HepG2 (cell line): Measurements from ENCODE around the gene KCNT1. TPM values are rescaled to one million over a fixed set of nuclear protein-coding genes. Genes with fewer than 3 reads are reported as not detected.

ENCODE experiments used
- ATAC-seq: fragments of 200-7000 bp; cut with Tn5 transposase; 3 replicates; pipeline ENCODE4 v1.9.1; 2020; ENCODE audit warnings: mild to moderate bottlenecking, moderate library complexity
- BruUV-seq: library from RNA; stranded (reverse); fragments of 400-500 nt; replicated peaks from 2 replicates; lab custom pipeline; 2021; lab: Mats Ljungman, UMichigan
- CTCF ChIA-PET: fragments of 300-600 bp; formaldehyde crosslinking; extraction: SDS; loops from one replicate; lab custom pipeline; 2021; ENCODE audit warnings: low total read pairs, inconsistent platforms, low intra/inter-chr PET ratio; lab: Yijun Ruan, JAX
- POLR2A ChIA-PET: fragments of 350-600 bp; sonication (Branson Sonifier 250); formaldehyde crosslinking; loops from one replicate; lab custom pipeline; 2020; ENCODE audit warnings: antibody characterized with exemption, inconsistent platforms; lab: Yijun Ruan, JAX
- DNase-seq: peaks from one replicate; pipeline ENCODE4 v3.0.0-alpha.2; 2015; ENCODE audit warnings: low spot score
- FAIRE-seq: peaks from 3 replicates; lab custom pipeline; 2011; peaks lifted over from hg19 to GRCh38; lab: Jason Lieb, UNC
- H2AFZ ChIP-seq: one replicate; pipeline ENCODE4 v1.6.1; 2011; ENCODE audit warnings: low read length, inconsistent platforms
- H3K27ac ChIP-seq: fragments of 300-600 bp; 3 replicates; pipeline ENCODE4 v1.8.0; 2011; ENCODE audit warnings: mixed run types, mild to moderate bottlenecking, mixed read lengths, low read length, inconsistent platforms; ENCODE audit not compliant: insufficient read depth; ENCODE audit errors: extremely low read length
- H3K27me3 ChIP-seq, 2 experiments: fragments of 200-600 bp in 1 of 2; 2 replicates in 1 of 2; 3 replicates in 1 of 2; pipeline versions ENCODE4 v1.6.0 to v1.8.0; 2011; ENCODE audit warnings: low read length in 2 of 2, mild to moderate bottlenecking in 2 of 2, moderate library complexity in 2 of 2, inconsistent platforms in 1 of 2; ENCODE audit not compliant: insufficient read depth in 2 of 2, control insufficient read depth in 1 of 2
- H3K36me3 ChIP-seq, 2 experiments: fragments of 200-600 bp in 1 of 2; replicated peaks in 1 of 2; 2 replicates in 1 of 2; 3 replicates in 1 of 2; pipeline versions ENCODE4 v1.5.1 to v1.8.0; 2011; ENCODE audit warnings: low read length in 2 of 2, inconsistent platforms in 1 of 2; ENCODE audit not compliant: insufficient read depth in 2 of 2, control insufficient read depth in 1 of 2
- H3K4me1 ChIP-seq: 2 replicates; pipeline ENCODE4 v1.5.1; 2012; ENCODE audit warnings: low read length, inconsistent platforms; ENCODE audit not compliant: insufficient read depth
- H3K4me2 ChIP-seq: 2 replicates; pipeline ENCODE4 v1.6.0; 2011; ENCODE audit warnings: low read depth, low read length, inconsistent platforms
- H3K4me3 ChIP-seq, 3 experiments: fragments of 200-600 bp in 1 of 3; sonication (generic), shearing (Covaris generic) in 1 of 3; replicated peaks in 1 of 3; 2 replicates each; pipeline ENCODE4 v1.5.1; 2011 to 2016; ENCODE audit warnings: low read length in 3 of 3, inconsistent platforms in 2 of 3, low read depth in 2 of 3, mild to moderate bottlenecking in 2 of 3, control low read depth in 1 of 3, mixed read lengths in 1 of 3; ENCODE audit not compliant: insufficient read depth in 1 of 3
- H3K79me2 ChIP-seq: one replicate; pipeline ENCODE4 v1.6.1; 2011; ENCODE audit warnings: low read length, inconsistent platforms; ENCODE audit not compliant: insufficient read depth
- H3K9ac ChIP-seq: 2 replicates; pipeline ENCODE4 v1.6.0; 2011; ENCODE audit warnings: mild to moderate bottlenecking, low read depth, low read length, inconsistent platforms; ENCODE audit not compliant: insufficient read depth
- H3K9me3 ChIP-seq: 2 replicates; pipeline ENCODE4 v1.5.1; 2012; ENCODE audit warnings: mild to moderate bottlenecking, low read length
- H4K20me1 ChIP-seq: 2 replicates; pipeline ENCODE4 v1.6.0; 2011; ENCODE audit warnings: inconsistent platforms, mild to moderate bottlenecking, low read length, moderate library complexity; ENCODE audit not compliant: insufficient read depth
- ARNT ChIP-seq: fragments of 450-650 bp; IDR thresholded peaks from 2 replicates; pipeline ENCODE4 v1.6.1; 2017
- DPF2 ChIP-seq: sonication (generic); formaldehyde crosslinking; IDR thresholded peaks from 2 replicates; pipeline ENCODE4 v1.4.0; 2020; ENCODE audit warnings: mild to moderate bottlenecking, low read depth, missing genetic modification reagents, borderline replicate concordance
- GATAD1 ChIP-seq: IDR thresholded peaks from 2 replicates; pipeline ENCODE4 v1.6.1; 2016; ENCODE audit warnings: missing genetic modification reagents, missing compliant biosample characterization
- GPN1 ChIP-seq: sonication (generic); formaldehyde crosslinking; IDR thresholded peaks from 2 replicates; pipeline ENCODE4 v1.5.1; 2020; ENCODE audit warnings: missing genetic modification reagents, borderline replicate concordance
- HCFC1 ChIP-seq: fragments of 150-350 bp; IDR thresholded peaks from 2 replicates; pipeline ENCODE4 v1.6.1; 2014; ENCODE audit warnings: low read depth, low read length
- HINFP ChIP-seq: sonication (generic); formaldehyde crosslinking; IDR thresholded peaks from 2 replicates; pipeline ENCODE4 v1.4.0; 2020; ENCODE audit warnings: low read depth, mild to moderate bottlenecking, missing genetic modification reagents
- KDM6A ChIP-seq: IDR thresholded peaks from 2 replicates; pipeline ENCODE4 v1.6.1; 2016; ENCODE audit warnings: low read depth
- NFAT5 ChIP-seq: sonication (generic); formaldehyde crosslinking; IDR thresholded peaks from 2 replicates; pipeline ENCODE4 v1.4.0; 2020; ENCODE audit warnings: missing genetic modification reagents
- NFRKB ChIP-seq: fragments of 450-650 bp; IDR thresholded peaks from 2 replicates; pipeline ENCODE4 v1.6.1; 2017
- SATB2 ChIP-seq: sonication (generic); formaldehyde crosslinking; IDR thresholded peaks from 2 replicates; pipeline ENCODE4 v1.5.0; 2020; ENCODE audit warnings: missing genetic modification reagents
- SIN3A ChIP-seq: IDR thresholded peaks from 2 replicates; pipeline ENCODE4 v1.6.1; 2011; ENCODE audit warnings: low read depth, mild to moderate bottlenecking, control low read depth, low read length, borderline replicate concordance
- SMC3 ChIP-seq: IDR thresholded peaks from 2 replicates; pipeline ENCODE4 v1.6.1; 2011; ENCODE audit warnings: low read length, improper control_type of control experiment
- TEAD3 ChIP-seq: optimal IDR thresholded peaks from 2 replicates; pipeline ENCODE3; 2016; ENCODE audit warnings: borderline replicate concordance
- XBP1 ChIP-seq: sonication (generic); formaldehyde crosslinking; IDR thresholded peaks from 2 replicates; pipeline ENCODE4 v1.5.0; 2020; ENCODE audit warnings: missing genetic modification reagents
- ZNF101 ChIP-seq: sonication (generic); formaldehyde crosslinking; IDR thresholded peaks from 2 replicates; pipeline ENCODE4 v1.4.0; 2020; ENCODE audit warnings: mild to moderate bottlenecking, low read depth, missing genetic modification reagents, borderline replicate concordance
- ZNF17 ChIP-seq: sonication (generic); formaldehyde crosslinking; IDR thresholded peaks from 2 replicates; pipeline ENCODE4 v1.5.0; 2020; ENCODE audit warnings: mild to moderate bottlenecking, missing genetic modification reagents
- ZNF556 ChIP-seq: sonication (generic); formaldehyde crosslinking; IDR thresholded peaks from 2 replicates; pipeline ENCODE4 v1.4.0; 2020; ENCODE audit warnings: mild to moderate bottlenecking, missing genetic modification reagents, borderline replicate concordance
- ZNF747 ChIP-seq: sonication (generic); formaldehyde crosslinking; IDR thresholded peaks from 2 replicates; pipeline ENCODE4 v1.8.1; 2023; ENCODE audit warnings: missing genetic modification reagents, mild to moderate bottlenecking, borderline replicate concordance
- WGBS: methylation state at CpG from one replicate; pipeline ENCODE4 v1.1.6; 2017; ENCODE audit warnings: low lambda C conversion rate; 5-methylcytosine and 5-hydroxymethylcytosine counted together
- in situ Hi-C: cut with HindIII; loops from 2 replicates; pipeline ENCODE4 v1.10.0; 2017; ENCODE audit warnings: low pct_unique_long_range_greater_than_20kb; ENCODE audit not compliant: extremely low pct_ligation_motif_present
- intact Hi-C: fragments of 100-400 bp; cut with micrococcal nuclease; formaldehyde crosslinking; loops from one replicate; pipeline ENCODE4 v1.10.0; 2022; ENCODE audit not compliant: unreplicated experiment
- polyA plus RNA-seq, 8 experiments: library from polyadenylated mRNA; depleted of rRNA in 3 of 8; stranded (reverse) in 7 of 8; unstranded in 1 of 8; fragments of >200 nt; fragmentation: Illumina TruSeq in 4 of 8; extraction: Trizol in 4 of 8; gene quantifications; 2 replicates each; pipeline versions ENCODE4 v1.2.1 to v1.2.3, GENCODE V29; 2011 to 2016; ENCODE audit warnings: low read depth in 4 of 8, missing spikeins in 1 of 8, mixed read lengths in 1 of 8; ENCODE audit not compliant: insufficient read depth in 1 of 8
- total RNA-seq, 5 experiments: library from RNA; depleted of rRNA; stranded (reverse); fragments of >200 nt; fragmentation: Illumina TruSeq; extraction: Trizol; gene quantifications; 2 replicates each; pipeline ENCODE4 v1.2.3, GENCODE V29; 2016; ENCODE audit warnings: low read depth in 1 of 5

The KCNT1 gene
- total and polyA plus RNA-seq, 2 of the 13 experiments (the other 11 are each of a cell fraction or from before 2014, with no cell fraction given), result not detected

GRCh38 chr9:135678236-135679017 is 23.6 kb upstream of the KCNT1 start (continued):
- TF ChIP-seq NFAT5 (CRISPR knock-in tag), result no peak
- TF ChIP-seq SATB2 (CRISPR knock-in tag), result no peak
- TF ChIP-seq ZNF747 (CRISPR knock-in tag), result no peak
- no peak for TF ChIP-seq SIN3A
- no peak for TF ChIP-seq KDM6A

- in situ Hi-C loops (no loop called here), intact Hi-C loops (no loop called here)
- no peak overlapping the region for H3K4me3 ChIP-seq
- ATAC-seq (no peak), FAIRE-seq (no peak), DNase-seq (no peak)
- H3K4me1 ChIP-seq, result no peaks in the 10 kb centered on the region
- no peak overlapping the region for H3K27ac ChIP-seq
- no peak overlapping the region for H2AFZ ChIP-seq
- no peaks in the 10 kb centered on the region for H4K20me1 ChIP-seq
- H3K79me2 ChIP-seq, result no peaks in the 10 kb centered on the region
- H3K36me3 ChIP-seq, result no peaks in the 10 kb centered on the region
- H3K9ac ChIP-seq, result no peak overlapping the region
- no peaks in the 10 kb centered on the region for H3K9me3 ChIP-seq
- BruUV-seq, result no TSS peak
- ChIA-PET POLR2A (no interaction called here), CTCF (no interaction called here)
- peaks cover 7 to 64% of the 10 kb centered on the region in 2 experiments for H3K27me3 ChIP-seq
- 29% methylated on average over 15 of the region's 16 CpGs for WGBS
- no peak overlapping the region for H3K4me2 ChIP-seq
- no peak for TF ChIP-seq KDM6A
- no peak for TF ChIP-seq GPN1
- TF ChIP-seq HINFP (CRISPR knock-in tag), result no peak
- no peak for TF ChIP-seq ARNT
- TF ChIP-seq TEAD3, result no peak
- TF ChIP-seq DPF2, result no peak
- no peak for TF ChIP-seq NFRKB
- no peak for TF ChIP-seq SMC3
- no peak for TF ChIP-seq HCFC1
- TF ChIP-seq GATAD1 (CRISPR knock-in tag), result no peak
- no peak for TF ChIP-seq XBP1 (CRISPR knock-in tag)
- no peak for TF ChIP-seq ZNF556 (CRISPR knock-in tag)
- TF ChIP-seq ZNF101 (CRISPR knock-in tag), result no peak
- TF ChIP-seq ZNF17, result no peak
Measured at GRCh38 chr9:135680056-135680455, 21.9 kb upstream of the KCNT1 start.
